GM21737 (cell line): ENCODE results near the gene PNPLA1.

Source experiments
- ATAC-seq: cut with Tn5 transposase; IDR thresholded peaks from one replicate; pipeline ENCODE4 v1.9.1; 2021; ENCODE audit warnings: mild to moderate bottlenecking, moderate library complexity; ENCODE audit not compliant: unreplicated experiment

Gene PNPLA1

DNA sequence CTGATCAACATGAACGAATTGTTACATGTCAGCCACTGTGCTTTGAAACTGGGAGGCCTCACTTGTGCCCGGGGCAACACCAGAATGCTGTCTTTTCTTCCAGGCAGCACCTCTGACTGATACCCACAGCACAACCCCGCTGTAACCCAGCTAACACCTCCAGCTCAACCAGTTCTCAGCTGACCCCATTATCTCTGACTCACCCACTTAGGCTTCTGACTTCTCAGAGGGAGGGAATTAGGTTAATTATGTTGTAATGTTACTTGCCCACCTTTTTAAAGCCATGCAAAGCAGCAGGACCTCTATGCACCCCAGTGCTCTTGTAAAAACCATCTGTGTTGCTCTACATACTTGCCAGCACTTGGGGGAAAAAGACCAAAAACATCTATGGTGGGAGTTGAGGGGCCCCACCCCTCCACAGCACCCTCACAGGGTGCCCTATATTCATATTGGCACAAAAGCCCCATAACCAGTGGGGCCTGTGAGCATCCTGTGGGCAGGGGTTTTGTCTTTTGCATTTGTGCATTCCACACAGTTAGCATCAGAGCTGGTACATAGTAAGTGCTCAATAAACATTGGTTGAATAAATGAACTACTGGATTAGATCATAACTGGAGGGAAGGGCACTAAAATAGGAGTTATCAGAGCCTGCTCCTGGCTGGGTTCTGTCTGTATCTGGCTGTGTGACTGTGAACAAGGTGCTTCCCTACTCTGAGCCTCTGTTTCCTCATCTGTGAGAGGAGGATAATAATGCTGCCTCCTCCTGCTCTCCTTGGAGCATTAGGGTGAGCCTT, 44.6 kb downstream of the PNPLA1 start:
- ATAC-seq, result no peak

GRCh38 chr6:36315921-36316320, 46.1 kb downstream of the PNPLA1 start:
- no peak for ATAC-seq

GRCh38 chr6:36317623-36318022, 47.8 kb downstream of the PNPLA1 start:
- no peak for ATAC-seq

DNA sequence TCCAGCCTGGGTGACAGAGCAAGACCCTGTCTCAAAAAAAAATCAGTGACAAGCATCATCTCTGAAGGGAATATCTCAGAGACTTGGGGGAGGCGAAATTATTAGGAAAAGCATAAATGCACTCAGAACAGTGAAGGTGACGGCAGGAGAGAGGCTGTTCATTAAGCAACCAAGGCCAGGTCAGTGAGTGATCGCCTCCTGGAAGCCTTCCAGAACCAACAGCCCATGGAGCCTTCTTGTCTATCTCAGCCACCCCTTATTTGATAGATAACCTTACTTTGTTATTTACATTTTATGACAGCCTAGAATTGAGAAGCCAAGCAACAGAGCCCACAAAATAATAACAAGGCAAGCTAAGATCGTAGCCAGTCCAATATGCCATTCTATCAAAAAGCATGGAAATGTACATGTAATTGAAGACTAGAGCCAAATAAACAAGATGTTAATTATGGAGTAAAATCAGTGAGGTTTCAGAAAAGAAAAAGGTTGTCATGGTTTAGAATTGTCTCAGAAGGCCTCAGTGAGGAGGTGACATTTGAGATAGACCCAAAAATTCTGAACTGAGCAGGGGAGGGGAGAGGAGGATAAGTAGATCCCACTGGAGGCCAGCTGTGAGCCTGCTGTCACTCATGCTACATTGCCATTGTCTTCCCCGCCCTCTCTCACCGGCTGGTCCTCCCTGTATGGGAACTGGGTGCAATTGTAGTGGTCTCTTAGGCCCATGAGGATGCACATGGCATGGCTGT, 49.0 kb downstream of the PNPLA1 start:
- no peak for ATAC-seq

DNA sequence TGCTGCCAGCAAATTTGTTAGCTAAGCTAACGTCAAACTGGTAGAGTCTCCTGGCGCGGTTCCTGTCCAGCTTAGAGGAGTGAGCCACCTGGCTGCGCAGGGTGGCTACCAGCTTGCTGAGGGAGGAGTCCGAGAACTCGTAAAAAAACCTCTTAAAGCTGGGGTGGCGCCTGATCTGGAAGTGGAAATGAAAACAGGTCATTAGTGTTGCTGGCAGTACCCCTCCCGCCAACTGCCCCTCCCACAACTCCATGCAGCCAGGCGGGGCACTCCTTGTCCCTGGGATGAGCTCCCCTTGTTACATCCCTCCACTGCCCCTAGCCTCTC, 49.5 kb downstream of the PNPLA1 start:
- ATAC-seq, result no peak

GRCh38 chr6:36319821-36320220, 50.0 kb downstream of the PNPLA1 start:
- no peak for ATAC-seq

GRCh38 chr6:36320475-36320874, 50.6 kb downstream of the PNPLA1 start:
- no peak for ATAC-seq

DNA sequence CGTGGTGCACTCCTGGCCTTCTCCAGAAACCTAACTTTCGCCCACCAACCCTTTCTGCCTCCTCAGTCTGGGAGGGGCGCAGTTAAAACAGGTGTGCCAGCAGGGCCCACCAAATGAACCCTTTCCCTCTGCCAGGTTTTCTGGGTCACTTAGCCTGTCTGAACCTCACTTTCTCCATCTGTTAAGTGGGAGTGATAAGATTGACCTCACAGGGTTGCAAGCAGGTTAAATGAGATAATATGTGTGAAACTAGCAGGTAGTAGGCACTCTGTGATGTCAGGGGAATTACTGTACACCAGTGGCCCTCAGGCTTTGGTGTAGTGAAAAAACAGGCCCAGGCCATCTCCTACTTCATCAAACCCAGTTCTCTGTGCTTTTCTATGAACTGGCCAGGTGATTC, 52.7 kb downstream of the PNPLA1 start:
- no peak for ATAC-seq

DNA sequence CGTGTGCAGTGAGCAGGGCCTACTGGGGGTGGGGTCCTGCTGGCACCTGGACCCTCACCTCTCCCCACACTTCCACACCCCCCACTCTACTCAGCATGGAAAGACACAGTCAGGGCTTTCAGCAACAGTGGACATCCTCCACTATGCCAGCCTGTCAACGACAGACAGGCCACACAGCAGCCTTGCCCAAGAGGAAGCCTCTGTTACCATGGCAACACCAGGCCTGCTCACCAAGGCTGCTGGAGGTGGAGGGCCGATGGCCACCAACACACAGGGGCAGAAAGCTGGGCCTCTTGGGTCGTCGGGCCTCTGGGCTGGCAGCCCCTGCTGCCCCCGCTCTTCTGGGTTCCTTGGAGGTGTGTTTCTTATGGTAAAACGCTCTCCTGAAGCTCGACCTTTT, 53.2 kb downstream of the PNPLA1 start:
- no peak for ATAC-seq

DNA sequence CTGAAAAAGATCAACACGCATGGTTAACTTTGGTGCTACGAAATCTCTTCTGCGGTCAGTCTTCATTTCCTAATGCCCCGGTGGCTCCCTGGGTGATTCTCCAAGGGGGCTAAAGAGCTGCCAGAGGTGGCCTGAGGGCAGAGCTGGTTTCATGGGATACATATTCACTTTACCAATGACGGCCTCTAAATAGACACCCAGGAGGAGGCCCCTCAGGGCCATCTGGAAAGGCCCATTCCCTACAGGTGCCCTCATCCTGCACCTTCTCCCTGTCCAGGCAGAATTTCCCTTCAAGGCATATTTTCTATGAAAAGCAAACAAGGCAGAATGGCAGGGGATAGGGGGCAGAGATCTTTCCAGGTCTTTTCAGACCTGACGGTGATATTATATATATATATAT, 54.3 kb downstream of the PNPLA1 start:
- ATAC-seq, result no peak

DNA sequence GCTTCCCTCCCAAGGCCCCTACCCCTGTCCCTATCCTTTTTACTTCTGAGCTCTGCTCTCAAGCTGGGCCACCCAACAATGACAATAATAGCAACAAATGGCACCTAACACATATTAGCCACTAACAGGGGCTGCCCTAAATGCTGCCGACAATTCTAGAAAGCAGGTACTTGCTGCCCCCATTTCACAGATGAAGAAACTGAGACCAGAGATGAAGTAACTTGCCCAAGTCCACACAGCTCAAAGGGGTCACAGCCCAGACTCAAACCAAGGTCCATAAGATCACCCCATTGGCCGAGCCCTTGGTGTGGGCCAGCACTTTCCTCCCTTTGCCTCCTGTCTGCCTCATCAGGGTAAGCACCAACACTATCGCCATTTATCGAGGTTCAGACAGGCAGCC, 54.9 kb downstream of the PNPLA1 start:
- ATAC-seq, result no peak

DNA sequence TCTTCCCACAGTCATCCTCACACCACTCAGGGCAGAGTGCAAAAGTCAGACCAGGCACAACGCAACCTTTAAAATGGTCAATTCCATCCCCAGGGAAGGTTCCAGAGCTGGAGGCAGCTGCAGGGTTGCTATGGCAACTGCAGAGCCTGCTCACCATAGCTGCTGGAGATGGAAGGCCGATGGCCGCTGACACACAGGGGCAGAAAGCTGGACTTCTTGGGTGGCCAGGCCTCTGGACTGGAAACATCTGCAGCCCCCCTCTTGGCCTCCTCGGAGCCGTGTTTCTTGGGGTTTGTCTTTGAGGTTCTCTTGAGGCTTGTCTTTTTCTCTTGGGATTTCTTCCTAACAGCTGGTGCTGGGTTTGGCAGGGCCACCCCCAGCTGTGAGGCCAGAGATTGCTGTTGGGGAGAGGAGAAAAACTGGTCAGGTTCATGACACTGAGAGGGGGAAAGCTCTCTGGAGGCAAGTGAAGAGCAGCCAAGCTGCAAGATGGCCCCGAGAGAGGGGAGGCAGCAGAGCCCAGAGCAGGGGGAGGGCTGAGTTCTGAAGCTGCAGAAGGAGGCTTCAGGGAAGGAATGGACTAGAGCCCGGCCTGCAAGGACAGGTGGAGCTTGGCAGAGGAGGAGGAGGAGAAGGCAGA, 56.6 kb downstream of the PNPLA1 start:
- no peak for ATAC-seq

DNA sequence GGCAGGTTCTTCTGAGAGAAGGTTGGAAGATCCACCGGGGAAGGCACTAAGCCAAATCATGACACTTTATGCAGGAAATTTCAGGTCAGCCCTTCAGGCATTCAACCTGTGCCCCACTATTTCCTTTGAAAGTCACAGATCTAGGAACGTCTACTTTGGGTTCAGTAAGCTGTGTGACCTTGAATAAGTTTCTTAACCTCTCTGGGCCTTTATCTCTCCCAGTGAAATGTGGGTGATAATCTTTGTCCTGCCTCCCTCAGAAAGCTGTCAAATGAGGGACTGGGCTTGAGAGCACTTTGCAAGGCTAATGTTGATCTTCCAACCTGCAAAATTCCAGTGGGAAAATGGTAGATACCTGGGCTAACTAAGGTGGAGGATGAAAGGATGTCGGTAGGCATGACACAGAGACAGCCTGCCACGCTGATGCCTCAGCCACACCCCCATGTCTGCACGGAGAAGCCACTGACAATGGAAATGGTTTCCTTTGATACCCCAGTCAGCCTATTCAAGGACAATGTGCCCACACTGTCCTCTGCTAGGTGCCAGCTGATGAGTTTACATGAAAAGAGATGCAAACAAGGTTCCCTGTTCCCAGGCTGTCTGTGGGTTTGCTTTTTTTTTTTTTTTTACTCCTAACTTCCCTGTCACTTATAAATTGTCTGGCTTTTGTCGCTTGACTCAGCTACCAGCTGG, 57.5 kb downstream of the PNPLA1 start:
- no peak for ATAC-seq

GRCh38 chr6:36327919-36328236, 58.0 kb downstream of the PNPLA1 start:
- no peak for ATAC-seq

DNA sequence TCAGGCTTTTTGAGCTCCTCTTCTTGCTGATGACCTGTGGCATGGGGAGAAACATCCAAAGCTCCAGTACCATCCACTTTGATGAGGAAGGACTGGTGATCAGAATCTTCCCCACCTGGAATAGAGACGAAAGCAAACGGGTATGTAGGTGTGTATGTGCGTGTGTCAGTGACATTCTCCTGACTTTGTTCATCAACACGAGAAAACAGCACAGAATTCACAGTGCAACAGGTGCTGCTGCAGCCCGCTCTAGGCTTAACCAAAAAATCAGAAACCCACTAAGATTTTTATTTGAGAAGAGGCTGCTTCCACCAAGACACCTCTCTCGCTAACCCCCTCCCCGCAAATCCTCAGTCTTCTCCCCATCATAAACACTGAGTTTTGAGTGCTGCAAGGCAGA, 58.7 kb downstream of the PNPLA1 start:
- ATAC-seq, result no peak

GRCh38 chr6:36329798-36330291, 60.0 kb downstream of the PNPLA1 start:
- ATAC-seq, result no peak

DNA sequence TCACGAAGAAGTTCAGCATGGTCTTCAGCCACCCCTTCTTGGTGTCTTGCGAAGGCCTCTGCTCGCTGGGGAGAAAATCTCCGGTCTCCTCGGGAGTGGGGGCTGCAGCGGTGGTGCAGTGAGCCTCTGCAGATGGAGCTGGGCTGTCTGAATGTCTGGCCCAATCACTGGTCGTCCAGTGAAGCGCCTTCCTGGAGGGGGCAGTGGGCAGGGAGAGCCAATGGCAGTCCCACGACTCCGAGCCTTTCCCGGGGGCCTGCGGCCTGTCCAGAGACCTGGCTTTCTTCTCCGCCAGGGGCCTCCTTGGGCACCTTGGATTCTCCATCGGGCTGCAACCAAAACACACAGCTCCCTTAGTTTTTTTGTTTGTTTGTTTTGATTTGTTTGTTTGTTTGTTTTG, 60.5 kb downstream of the PNPLA1 start:
- no peak for ATAC-seq

DNA sequence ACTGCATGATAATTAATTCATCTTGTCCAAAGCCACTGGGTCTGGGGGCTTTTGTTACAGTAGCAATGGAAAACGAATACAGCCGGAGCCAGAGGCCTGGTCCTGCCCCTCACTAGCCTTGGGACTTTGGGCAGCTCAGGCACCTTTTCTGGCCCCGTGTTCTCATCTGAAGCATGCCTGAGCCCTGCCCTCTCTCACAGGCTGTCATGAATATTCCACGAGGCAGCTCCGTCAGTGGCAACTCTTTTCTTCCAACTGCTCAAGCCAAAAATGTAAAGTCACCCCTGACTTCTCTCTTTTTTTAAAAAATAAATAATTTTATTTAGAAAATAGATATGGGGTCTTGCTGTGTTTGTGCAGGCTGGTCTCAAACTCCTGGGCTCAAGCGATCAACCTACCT, 61.5 kb downstream of the PNPLA1 start:
- no peak for ATAC-seq

DNA sequence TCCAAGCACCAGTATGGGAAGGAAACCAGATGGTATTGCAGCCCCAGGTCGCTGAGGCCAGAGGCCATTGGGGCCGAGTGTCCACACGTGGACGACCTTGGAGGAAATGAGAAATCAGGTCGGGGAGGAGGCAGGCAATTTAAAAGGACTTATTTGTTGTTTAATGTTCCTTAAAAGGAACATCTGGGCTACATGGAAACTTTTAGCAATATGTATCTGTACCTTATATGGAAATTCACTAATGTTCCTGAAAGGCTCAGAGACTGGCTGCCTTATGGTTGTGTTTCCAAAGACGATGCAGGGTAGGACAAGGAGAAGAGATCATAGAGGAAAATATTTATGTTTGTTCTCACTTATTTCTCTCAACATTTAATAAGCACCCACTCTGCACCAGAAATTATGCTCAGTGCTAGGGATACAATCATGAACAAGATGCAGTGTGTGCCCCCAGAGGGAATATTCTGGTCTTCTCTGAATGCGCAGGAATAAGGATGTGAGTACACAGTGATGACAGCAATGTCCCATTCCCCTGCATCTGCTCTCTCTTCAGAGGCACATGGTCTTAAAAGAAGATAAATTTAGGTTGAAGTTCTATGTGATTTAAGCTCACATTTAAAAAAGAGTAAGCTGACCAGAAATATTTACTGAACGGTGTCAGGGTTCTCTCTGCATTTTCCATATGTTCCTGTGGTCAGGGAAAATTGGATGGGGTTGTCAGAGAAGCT, 63.5 kb downstream of the PNPLA1 start:
- ATAC-seq, result no peak

- no peak for ATAC-seq
Measured at GRCh38 chr6:36333931-36334725, 64.3 kb downstream of the PNPLA1 start.
